ENCODE results near the gene SPTB.

SPTB gene

DNA sequence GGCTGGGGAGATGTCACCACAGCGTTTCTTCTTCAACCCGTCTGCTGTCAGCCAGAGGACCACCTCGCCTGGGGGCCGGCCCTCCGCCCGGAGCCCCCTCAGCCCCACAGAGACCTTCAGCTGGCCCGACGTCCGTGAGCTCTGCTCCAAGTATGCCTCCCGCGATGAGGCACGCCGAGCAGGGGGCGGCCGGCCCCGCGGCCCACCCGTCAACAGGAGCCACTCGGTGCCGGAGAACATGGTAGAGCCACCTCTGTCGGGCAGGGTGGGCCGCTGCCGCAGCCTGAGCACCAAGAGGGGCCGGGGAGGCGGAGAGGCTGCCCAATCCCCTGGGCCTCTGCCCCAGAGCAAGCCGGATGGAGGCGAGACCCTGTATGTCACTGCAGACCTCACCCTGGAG is 136.6 kb downstream of the SPTB start:
- TF ChIP-seq, protein P1, sequence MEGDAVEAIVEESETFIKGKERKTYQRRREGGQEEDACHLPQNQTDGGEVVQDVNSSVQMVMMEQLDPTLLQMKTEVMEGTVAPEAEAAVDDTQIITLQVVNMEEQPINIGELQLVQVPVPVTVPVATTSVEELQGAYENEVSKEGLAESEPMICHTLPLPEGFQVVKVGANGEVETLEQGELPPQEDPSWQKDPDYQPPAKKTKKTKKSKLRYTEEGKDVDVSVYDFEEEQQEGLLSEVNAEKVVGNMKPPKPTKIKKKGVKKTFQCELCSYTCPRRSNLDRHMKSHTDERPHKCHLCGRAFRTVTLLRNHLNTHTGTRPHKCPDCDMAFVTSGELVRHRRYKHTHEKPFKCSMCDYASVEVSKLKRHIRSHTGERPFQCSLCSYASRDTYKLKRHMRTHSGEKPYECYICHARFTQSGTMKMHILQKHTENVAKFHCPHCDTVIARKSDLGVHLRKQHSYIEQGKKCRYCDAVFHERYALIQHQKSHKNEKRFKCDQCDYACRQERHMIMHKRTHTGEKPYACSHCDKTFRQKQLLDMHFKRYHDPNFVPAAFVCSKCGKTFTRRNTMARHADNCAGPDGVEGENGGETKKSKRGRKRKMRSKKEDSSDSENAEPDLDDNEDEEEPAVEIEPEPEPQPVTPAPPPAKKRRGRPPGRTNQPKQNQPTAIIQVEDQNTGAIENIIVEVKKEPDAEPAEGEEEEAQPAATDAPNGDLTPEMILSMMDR (IDR thresholded peaks at IDR 0.05; ENCODE audit: insufficient read depth, low read depth, low read length, missing control alignments): no peak
- H3K4me3 ChIP-seq (ENCODE audit: low read depth, low read length): no peak overlapping the region
- no peak for DNase-seq (ENCODE audit: low read depth)

- H3K4me3 ChIP-seq (ENCODE audit: low read depth, low read length): no peak overlapping the region
- no peak for DNase-seq (ENCODE audit: low read depth)
- TF ChIP-seq, protein P1 (IDR thresholded peaks at IDR 0.05; ENCODE audit: insufficient read depth, low read depth, low read length, missing control alignments): no peak
These were observed 137.7 kb downstream of the SPTB start for GRCh38 chr14:64741961-64742360.

DNA sequence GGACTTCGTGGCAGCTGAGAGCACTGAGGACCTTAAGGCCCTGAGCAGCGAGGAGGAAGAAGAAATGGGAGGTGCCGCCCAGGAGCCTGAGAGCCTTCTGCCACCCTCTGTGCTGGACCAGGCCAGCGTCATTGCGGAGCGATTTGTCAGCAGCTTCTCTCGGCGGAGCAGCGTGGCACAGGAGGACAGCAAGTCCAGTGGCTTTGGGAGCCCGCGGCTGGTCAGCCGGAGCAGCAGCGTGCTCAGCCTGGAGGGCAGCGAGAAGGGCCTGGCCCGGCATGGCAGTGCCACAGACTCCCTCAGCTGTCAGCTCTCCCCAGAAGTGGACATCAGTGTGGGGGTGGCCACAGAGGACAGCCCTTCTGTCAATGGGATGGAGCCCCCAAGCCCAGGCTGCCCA is 138.5 kb downstream of the SPTB start:
- no peak overlapping the region for H3K4me3 ChIP-seq (ENCODE audit: low read depth, low read length)
- TF ChIP-seq, protein P1 (IDR thresholded peaks at IDR 0.05; ENCODE audit: insufficient read depth, low read depth, low read length, missing control alignments): no peak
- no peak for DNase-seq (ENCODE audit: low read depth)

- DNase-seq (ENCODE audit: low read depth): no peak
- H3K4me3 ChIP-seq (ENCODE audit: low read depth, low read length): no peak overlapping the region
- TF ChIP-seq, protein P1 (IDR thresholded peaks at IDR 0.05; ENCODE audit: insufficient read depth, low read depth, low read length, missing control alignments): no peak
These were observed 141.4 kb downstream of the SPTB start for GRCh38 chr14:64738281-64738804.

GRCh38 chr14:64737391-64738280 is 142.1 kb downstream of the SPTB start:
- TF ChIP-seq, protein P1 (IDR thresholded peaks at IDR 0.05; ENCODE audit: insufficient read depth, low read depth, low read length, missing control alignments): no peak
- no peak for DNase-seq (ENCODE audit: low read depth)
- H3K4me3 ChIP-seq (ENCODE audit: low read depth, low read length): no peak overlapping the region

GRCh38 chr14:64736271-64737169 is 143.2 kb downstream of the SPTB start:
- H3K4me3 ChIP-seq (ENCODE audit: low read depth, low read length): no peak overlapping the region
- TF ChIP-seq, protein P1 (IDR thresholded peaks at IDR 0.05; ENCODE audit: insufficient read depth, low read depth, low read length, missing control alignments): no peak
- no peak for DNase-seq (ENCODE audit: low read depth)

All from GM12865 (cell line).